ENCODE measurements around the gene KIF4A. TPM values are rescaled to one million over a fixed set of nuclear protein-coding genes. Genes with fewer than 3 reads are reported as not detected.

KIF4A gene
- total RNA-seq, 2 donors from 2014 or later = 27.6 to 40.6 TPM

DNA sequence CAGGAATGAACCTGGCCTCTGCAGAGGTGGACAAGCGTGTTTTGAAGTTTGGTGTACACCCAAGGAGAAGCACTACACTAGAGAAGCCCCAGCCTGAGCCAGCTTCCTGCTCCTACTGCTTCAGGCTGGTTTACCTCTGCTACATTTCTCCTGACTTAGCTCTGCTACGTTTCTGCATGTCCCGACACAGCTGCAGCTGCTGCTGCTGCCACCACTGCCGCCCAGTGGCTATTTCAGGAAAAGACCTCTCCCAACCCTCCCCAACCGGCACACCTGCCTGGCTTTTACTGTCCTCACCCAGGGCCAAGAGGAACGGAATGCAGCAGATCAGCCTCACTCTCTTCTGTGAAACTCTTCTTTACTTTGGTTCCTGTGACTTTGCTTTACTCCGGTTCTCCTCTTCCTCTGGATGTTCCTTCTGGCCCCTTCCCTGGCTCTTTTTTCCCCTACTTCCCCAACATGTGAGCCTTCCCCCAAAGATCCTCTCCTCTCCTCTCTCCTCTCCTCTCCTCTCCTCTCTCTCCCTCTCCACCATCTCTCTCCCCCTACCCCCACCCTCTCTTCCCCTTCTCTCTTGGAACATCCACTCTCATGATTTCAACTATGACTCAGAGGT lies 26.8 kb upstream of the KIF4A start:
- TF ChIP-seq, protein P1, sequence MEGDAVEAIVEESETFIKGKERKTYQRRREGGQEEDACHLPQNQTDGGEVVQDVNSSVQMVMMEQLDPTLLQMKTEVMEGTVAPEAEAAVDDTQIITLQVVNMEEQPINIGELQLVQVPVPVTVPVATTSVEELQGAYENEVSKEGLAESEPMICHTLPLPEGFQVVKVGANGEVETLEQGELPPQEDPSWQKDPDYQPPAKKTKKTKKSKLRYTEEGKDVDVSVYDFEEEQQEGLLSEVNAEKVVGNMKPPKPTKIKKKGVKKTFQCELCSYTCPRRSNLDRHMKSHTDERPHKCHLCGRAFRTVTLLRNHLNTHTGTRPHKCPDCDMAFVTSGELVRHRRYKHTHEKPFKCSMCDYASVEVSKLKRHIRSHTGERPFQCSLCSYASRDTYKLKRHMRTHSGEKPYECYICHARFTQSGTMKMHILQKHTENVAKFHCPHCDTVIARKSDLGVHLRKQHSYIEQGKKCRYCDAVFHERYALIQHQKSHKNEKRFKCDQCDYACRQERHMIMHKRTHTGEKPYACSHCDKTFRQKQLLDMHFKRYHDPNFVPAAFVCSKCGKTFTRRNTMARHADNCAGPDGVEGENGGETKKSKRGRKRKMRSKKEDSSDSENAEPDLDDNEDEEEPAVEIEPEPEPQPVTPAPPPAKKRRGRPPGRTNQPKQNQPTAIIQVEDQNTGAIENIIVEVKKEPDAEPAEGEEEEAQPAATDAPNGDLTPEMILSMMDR (conservative IDR thresholded peaks at IDR 0.05) = peak; percentile 78
- Mint-ChIP-seq H3K27ac (no peak overlapping the region), H3K27me3 (ENCODE audit: insufficient read depth) (peaks cover 6% of the 10 kb centered on the region), H3K4me3 (no peak overlapping the region), H3K4me1 (peaks cover 7% of the 10 kb centered on the region), H3K9me3 (peaks cover 56% of the 10 kb centered on the region), H3K36me3 (ENCODE audit: low read depth) (no peaks in the 10 kb centered on the region)
- Histone ChIP-seq H3K36me3 (ENCODE audit: control insufficient read depth, insufficient read depth, low read length) (no peaks in the 10 kb centered on the region), H3K27ac (ENCODE audit: low read depth, low read length) (no peak overlapping the region), H3K9me3 (ENCODE audit: control insufficient read depth, low read length) (no peaks in the 10 kb centered on the region), H3K27me3 (ENCODE audit: control insufficient read depth, insufficient read depth, low read length, poor library complexity, severe bottlenecking) (no peaks in the 10 kb centered on the region), H3K4me1 (ENCODE audit: control insufficient read depth, insufficient read depth, low read length) (no peaks in the 10 kb centered on the region), H3K9ac (ENCODE audit: extremely low read depth, low read length, poor library complexity, severe bottlenecking) (no peak overlapping the region), H3K4me3 (ENCODE audit: low read length) (no peak overlapping the region)
- 8 to 10% methylated on average over 6 to 7 of the region's 7 CpGs for WGBS, 2 experiments (ENCODE audit: insufficient coverage in 1 of 2, insufficient read length in 1 of 2)
- peak; percentile 90 for DNase-seq

DNA sequence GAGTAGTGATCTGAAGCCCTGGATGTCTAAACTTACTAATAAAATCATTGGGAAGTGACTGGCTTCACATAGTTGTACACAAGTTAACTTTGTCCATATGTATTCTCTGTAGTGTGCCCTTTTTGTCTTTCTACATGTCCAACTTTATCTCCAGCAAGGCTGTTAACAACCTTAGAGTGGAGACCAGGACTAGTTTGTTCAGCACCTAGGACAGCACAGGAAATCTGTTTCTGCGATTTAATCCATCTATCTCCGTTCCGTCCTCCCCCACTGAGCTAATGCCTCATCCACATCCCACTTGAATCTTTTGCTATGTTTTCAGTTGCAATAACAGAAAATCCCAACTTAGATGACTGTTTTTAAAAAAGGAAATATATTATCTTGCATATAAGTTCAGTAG lies 25.1 kb upstream of the KIF4A start:
- Mint-ChIP-seq H3K9me3 (peaks cover 55% of the 10 kb centered on the region), H3K27ac (no peak overlapping the region), H3K27me3 (ENCODE audit: insufficient read depth) (peaks cover 16% of the 10 kb centered on the region), H3K36me3 (ENCODE audit: low read depth) (no peaks in the 10 kb centered on the region), H3K4me1 (peaks cover 14% of the 10 kb centered on the region), H3K4me3 (no peak overlapping the region)
- no peak overlapping the region for H3K9ac ChIP-seq (ENCODE audit: extremely low read depth, low read length, poor library complexity, severe bottlenecking)
- DNase-seq = no peak
- no peaks in the 10 kb centered on the region for H3K4me1 ChIP-seq (ENCODE audit: control insufficient read depth, insufficient read depth, low read length)
- TF ChIP-seq, protein P1 (conservative IDR thresholded peaks at IDR 0.05) = no peak
- H3K4me3 ChIP-seq (ENCODE audit: low read length) = no peak overlapping the region
- H3K36me3 ChIP-seq (ENCODE audit: control insufficient read depth, insufficient read depth, low read length) = no peaks in the 10 kb centered on the region
- no peak overlapping the region for H3K27ac ChIP-seq (ENCODE audit: low read depth, low read length)
- WGBS, 2 experiments (ENCODE audit: insufficient coverage in 1 of 2, insufficient read length in 1 of 2) = 65% methylated on average over 3 of the region's 3 CpGs; no CpG with 5 or more reads in 1 of the 2 experiments
- H3K9me3 ChIP-seq (ENCODE audit: control insufficient read depth, low read length) = no peaks in the 10 kb centered on the region
- H3K27me3 ChIP-seq (ENCODE audit: control insufficient read depth, insufficient read depth, low read length, poor library complexity, severe bottlenecking) = no peaks in the 10 kb centered on the region

DNA sequence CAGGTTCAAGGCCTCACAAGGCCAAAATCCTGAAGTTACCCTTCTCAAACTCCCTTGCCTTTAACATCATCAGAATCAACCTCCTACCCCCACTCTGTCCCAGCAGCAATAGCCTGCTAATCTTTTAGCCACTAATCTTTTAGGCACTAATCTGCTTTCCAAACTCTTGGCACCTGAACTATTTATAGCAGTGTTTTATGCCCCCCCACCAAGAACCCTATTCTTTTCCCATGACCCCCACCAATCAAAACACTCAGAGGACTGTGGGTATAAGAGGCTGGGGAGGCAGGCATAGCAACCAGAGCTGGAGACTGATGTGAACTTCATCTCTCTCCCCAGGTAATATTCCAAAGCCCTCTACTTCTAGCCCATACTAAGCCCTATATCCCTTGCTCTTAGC lies 21.9 kb upstream of the KIF4A start, which contains the start of gene ARR3:
Gene ARR3 (plus strand): TSS at position 301 of the 400 bp plus-strand sequence. CDS start 1,052 bp downstream, outside the sequence.
- no peak within 1 kb of the TSS for H3K27ac ChIP-seq (ENCODE audit: low read depth, low read length)
- no peak for DNase-seq
- TF ChIP-seq, protein P1 (conservative IDR thresholded peaks at IDR 0.05) = no peak
- H3K27me3 Mint-ChIP-seq (ENCODE audit: insufficient read depth) = peaks cover 16% of the 10 kb centered on the region
- no peak within 1 kb of the TSS for H3K9ac ChIP-seq (ENCODE audit: extremely low read depth, low read length, poor library complexity, severe bottlenecking)
- H3K9me3 Mint-ChIP-seq = peaks cover 61% of the 10 kb centered on the region
- no peaks in the 10 kb centered on the region for H3K36me3 Mint-ChIP-seq (ENCODE audit: low read depth)
- H3K9me3 ChIP-seq (ENCODE audit: control insufficient read depth, low read length) = no peaks in the 10 kb centered on the region
- H3K36me3 ChIP-seq (ENCODE audit: control insufficient read depth, insufficient read depth, low read length) = no peaks in the 10 kb centered on the region
- no peak within 1 kb of the TSS for H3K4me3 Mint-ChIP-seq
- no peaks in the 10 kb centered on the region for H3K27me3 ChIP-seq (ENCODE audit: control insufficient read depth, insufficient read depth, low read length, poor library complexity, severe bottlenecking)
- no peaks in the 10 kb centered on the region for H3K4me1 ChIP-seq (ENCODE audit: control insufficient read depth, insufficient read depth, low read length)
- peaks cover 11% of the 10 kb centered on the region for H3K4me1 Mint-ChIP-seq
- no peak within 1 kb of the TSS for H3K27ac Mint-ChIP-seq
- no peak within 1 kb of the TSS for H3K4me3 ChIP-seq (ENCODE audit: low read length)
